ENCODE data around the gene INTS15.
"Not testable (repeated sequence)": the region's sequence is repeated elsewhere in the genome, so short reads cannot be mapped to it uniquely, and the experiment has no call there.

INTS15 gene

DNA sequence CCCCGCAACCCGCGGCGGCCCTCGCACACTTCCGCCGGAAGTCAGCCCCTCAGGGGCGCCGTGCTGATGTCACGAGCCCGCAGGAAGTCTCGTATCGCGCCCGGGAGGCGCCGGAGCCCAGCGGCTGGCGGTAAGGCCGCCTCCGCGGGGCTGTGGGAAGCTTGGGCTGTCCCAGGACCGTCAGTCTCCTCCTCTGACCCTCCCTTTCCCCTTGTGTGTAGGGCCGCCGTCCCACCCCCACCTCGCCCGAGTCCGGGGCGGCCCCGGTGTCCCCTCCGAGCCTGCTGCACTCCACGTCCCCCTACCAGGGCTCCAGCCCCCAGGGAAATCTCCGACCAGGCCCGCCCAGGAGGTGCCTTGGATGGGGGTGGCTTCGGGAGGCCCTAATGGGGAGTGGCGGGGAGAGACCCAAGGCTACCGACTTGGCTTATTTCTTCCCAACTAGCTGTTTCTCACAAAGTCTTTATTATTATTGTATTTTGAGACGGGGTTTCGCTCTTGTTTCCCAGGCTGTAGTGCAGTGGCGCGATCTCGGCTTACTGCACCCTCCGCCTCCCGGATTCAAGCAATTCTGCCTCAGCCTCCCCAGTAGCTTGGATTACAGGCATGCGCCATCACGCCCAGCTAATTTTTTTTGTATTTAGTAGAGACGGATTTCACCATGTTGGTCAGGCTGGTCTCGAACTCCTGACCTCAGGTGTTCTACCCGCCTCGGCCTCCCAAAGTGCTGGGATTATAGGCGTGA is 12.3 kb upstream of the INTS15 start, which contains the start of gene ZDHHC4:
TSS of gene ZDHHC4 (plus strand) at position 86 of the 745 bp plus-strand sequence. CDS start 3,108 bp downstream, outside the sequence.
- DNase-seq = peak; percentile 78

DNA sequence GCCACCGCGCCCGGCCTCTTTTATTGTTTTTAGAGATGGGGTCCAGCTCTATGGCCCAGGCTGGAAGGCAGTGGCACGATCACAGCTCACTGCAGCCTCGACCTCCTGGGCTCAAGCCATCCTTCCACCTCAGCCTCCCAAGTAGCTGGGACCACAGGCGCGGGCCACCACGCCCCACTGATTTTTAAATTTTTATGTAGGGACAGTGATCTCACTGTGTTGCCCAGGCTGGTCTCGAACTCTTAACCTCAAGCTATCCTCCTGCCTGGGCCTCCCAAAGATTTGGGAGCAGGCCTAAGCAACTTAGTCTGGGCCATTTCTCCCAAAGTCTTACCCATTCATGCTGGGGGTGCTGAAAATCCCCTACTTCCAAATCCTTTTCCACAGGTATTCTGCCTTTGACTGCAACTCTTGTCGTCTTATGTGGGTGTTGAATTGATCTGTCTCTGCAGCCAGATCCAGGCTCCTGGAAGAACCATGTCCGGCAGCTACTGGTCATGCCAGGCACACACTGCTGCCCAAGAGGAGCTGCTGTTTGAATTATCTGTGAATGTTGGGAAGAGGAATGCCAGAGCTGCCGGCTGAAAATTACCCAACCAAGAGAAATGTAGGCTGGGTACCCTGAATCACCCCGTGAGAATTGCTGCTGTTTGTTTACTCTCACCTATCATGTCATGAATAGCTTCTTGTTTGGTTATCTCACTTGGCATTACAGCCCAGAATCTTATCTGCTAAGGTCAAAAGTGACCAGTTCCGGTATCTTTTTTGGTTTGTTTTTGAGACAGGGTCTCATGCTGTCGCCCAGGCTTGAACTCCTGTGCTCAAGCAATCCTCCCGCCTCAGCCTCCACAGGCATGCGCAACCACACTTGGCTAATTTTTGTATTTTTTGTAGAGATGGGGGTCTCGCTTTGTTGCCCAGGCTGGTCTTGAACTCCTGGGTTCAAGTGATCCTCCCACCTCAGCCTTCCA is 11.4 kb upstream of the INTS15 start:
- no peak for DNase-seq

DNA sequence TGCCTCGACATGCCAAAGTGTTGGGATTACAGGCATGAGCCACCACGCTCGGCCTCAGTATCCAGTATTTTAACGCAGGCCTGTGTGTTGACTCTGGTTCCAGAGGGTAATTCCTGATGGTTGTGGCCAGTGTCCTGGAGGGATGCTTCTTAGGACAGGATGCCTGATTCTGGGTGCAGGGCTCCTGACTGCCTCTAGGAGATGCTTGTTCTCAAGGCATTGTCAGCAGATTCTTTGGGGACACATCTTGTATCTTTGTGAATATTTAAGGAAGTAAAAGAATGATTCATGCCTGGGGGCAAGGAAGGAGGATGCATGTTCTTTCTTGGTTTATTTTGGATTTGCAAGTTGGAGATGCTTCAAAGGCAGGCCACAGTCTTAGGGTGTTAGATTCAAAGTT is 10.4 kb upstream of the INTS15 start:
- no peak for DNase-seq

DNA sequence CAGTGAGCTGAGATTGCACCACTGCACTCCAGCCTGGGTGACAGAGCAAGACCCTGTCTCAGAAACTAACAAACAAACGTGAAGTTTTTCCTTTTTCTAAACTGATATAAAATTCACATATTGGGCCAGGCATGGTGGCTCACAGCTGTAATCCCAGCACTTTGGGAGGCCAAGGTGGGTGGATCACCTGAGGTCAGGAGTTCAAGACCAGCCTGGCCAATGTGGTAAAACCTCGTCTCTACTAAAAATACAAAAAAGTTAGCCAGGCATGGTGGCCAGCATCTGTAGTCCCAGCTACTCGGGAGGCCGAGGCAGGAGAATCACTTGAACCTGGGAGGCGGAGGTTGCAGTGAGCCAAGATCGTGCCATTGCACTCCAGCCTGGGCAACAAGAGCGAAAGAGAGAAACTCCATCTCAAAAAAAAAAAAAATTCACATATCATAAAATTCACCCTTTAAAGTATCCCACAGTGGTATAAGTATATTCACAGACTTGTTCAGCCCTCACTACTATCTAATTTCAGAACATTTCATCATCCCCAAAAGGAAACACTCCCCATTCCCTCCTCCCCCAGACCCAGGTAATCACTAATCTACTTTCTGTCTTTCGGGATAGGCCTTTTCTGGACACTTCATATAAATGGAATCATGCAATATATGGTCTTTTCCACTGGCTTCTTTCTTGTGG is 3.9 kb upstream of the INTS15 start:
- DNase-seq = not testable (repeated sequence)

DNA sequence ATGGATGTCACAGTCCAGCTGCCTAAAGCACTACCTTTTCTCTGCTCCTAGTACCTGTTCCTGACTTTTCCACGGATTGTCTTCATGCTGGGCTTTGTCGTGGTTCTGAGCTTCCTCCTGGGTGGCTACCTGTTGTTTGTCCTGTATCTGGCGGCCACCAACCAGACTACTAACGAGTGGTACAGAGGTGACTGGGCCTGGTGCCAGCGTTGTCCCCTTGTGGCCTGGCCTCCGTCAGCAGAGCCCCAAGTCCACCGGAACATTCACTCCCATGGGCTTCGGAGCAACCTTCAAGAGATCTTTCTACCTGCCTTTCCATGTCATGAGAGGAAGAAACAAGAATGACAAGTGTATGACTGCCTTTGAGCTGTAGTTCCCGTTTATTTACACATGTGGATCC is 1.3 kb upstream of the INTS15 start:
- DNase-seq = no peak

DNA sequence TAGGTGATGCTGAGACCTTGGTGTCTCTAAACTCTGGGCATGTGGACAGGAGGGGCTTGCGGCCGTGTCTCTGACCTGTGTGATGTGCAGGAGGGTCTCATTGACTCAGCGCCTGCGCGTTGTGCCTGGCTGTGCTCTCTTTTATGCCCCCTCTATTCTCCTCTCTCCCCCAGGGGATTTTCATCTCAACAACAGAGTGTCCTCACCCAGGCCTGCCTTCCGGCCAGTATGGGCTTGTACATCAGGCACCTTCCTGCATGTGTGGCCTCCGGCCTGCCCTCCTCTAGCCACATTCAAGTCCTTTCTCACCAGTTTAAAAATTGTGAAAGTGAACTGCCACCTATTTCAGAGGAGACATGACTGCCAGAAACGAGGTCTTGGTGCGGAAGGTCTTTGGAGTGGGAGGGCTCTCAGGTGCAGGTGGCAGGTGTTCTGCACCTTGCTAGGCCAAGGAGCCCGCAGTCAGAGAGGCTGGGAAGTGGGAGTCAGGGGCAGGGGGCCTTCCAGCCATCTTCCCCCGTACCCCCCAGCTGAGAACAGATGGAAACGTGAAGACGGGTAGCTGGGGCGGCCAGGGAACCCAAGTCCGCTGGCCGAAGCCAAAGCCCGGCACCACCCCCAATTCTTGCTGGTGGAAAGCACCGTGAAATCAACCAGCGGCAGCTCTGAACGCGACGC is 531 bp upstream of the INTS15 start:
- no peak for DNase-seq

DNA sequence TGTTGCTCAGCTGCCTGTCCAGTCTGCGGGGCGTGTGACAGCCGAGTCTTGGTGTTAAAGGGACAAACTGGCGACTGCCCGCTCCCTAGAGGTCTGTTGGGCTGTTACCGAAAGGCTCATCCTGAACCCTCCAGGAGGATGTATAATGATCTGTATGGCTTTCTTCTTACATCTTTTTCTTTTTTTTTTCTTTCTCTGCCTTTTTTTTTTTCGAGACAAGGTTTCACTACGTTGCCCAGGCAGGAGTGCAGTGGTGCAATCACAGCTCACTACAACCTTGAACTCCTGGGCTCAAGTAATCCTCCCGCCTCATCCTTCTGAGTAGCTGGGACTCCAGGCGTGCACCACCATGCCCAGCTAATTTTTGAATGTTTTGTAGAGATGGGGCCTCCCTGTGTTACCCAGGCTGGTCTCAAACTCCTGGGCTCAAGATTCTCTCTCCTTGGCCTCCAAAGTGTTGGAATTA is 857 bp downstream of the INTS15 start:
- no peak for DNase-seq

DNA sequence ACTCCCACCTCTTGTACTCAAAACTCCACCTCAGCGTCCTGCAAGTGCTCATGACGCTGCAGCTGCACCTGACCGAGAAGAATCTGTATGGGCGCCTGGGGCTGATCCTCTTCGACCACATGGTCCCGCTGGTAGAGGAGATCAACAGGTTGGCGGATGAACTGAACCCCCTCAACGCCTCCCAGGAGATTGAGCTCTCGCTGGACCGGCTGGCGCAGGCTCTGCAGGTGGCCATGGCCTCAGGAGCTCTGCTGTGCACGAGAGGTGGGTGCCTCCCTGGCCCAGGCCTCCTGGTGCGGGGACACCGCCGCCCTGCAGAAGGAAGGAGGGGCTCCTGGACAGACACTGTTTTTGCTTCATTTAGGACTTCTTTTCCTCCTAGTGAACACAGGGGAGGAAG is 10.3 kb downstream of the INTS15 start:
- DNase-seq = no peak

DNA sequence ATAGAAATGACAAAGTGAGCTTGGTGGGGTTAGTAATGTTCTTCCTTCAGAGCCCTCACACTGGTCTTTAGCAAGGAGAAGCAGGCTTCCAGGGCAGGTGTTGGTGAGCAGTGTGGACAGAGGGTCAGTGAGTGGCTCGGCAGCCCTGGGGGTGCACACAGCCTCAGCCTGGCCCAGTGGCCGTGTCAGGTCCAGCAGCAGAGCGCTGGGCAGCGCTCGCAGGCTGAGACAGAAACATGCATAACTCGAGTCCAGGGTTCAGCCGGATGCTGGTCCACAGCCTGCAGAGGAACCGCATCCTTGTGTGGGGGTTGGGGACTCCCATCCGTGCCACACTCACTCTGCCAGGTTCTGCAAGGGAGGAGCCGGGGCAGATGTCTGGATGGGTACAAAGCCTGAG is 14.6 kb downstream of the INTS15 start:
- DNase-seq = no peak

DNA sequence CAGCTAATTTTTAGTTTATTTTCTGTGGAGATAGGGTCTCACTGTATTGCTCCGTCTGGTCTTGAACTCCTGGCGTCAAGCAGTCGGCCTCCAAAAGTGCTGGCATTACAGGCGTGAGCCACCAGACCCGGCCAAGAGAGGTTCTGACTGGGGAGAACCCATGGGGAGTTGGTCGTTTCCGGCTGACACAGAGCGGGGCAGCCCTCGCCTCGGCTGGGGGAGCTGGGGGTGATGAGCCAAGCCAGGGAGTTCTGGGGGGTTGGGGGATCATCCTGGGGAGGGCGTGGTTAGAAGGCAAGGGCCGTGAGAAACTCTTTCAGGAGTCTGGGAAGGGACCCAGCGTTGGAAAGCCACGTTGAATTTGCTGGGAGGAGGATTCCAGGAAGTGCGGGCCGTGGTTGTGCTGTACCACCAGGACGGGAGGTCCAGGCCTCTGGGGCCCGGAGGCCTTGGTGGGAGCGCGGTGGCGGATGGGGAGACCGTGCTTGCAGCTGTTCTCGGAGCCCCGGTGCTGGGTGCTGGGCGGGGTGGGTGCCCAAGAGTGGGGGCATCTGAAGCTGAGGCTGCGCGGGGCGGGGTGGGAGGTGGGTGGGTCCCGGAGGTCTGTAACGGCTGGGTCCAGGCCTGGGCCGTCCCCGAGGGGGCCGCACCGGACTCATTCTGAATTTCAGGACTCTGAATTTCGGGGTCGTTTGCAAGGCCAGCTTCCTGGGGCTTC is 17.2 kb downstream of the INTS15 start:
- DNase-seq = no peak

DNA sequence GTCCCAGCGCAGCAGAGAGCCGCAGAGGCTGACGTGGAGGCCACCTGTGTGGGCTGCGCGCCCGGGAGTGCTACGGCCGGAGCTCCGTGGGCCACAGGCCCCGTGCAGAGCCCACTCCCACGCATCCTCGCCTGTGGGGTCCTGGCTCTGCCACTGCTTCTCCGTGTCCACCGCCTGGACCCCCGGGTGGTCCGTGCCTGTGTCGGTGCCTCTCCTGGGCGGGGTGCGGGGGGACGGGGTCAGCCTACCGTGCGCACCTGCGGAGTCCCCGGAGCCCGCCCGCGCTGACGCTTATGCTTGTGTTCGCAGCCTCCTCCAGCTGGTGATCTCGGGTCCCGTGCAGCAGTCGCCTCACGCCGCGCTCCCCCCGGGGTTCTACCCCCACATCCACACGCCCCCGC is 17.8 kb downstream of the INTS15 start:
- DNase-seq = no peak

DNA sequence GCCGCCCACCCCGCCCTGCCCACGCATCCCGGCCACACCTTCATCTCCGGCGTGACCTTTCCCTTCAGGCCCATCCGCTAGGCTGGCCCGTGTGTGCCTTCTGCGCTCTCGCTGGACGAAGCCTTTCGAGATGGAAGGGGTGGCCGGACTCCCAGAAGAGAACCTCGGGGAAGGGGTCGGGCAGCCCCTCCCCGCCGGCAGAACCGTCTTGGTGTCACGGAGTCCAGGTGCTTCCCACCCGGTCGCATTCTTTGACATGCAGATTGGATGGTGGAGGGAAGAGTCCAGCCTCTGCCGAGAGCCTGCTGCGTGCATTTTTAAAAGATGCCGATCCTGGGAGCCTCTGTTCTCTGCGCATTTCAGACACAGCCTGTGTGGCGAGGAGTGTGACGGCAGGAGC is 18.3 kb downstream of the INTS15 start:
- no peak for DNase-seq

DNA sequence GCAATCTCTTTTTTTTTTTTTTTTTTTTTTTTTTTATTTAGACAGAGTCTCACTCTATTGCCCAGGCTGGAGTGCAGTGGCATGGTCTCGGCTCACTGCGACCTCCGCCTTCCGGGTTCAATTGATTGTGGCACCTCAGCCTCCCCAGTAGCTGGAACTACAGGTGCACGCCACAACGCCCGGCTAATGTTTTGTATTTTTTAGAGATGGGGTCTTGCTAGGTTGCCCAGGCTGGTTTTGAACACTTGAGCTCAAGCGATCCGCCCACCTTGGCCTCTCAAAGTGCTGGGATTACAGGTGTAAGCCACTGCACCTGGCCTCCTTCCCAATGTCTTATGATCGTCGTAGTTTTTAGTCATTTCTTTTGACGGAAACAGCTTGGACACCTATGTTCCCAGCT is 19.0 kb downstream of the INTS15 start:
- no peak for DNase-seq

DNA sequence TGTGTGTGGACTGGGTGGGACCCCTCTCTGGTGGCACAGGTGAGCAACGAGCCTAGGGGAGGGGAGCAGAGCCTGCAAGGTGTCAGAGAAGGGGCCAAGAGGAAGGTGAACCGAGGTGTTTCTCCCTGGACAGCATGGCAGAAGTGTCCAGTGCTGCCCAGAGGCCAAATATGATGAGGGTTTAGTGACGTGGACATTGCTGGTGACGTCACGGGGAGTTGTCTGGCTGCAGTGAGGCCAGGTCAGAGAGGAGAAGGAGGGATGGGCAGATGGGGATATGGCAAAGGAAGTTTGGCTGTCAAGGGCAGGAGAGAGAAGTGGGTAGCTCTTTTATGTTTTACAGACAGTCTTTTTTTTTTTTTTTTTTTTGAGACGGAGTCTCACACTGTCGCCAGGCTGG is 23.0 kb downstream of the INTS15 start:
- no peak for DNase-seq

DNA sequence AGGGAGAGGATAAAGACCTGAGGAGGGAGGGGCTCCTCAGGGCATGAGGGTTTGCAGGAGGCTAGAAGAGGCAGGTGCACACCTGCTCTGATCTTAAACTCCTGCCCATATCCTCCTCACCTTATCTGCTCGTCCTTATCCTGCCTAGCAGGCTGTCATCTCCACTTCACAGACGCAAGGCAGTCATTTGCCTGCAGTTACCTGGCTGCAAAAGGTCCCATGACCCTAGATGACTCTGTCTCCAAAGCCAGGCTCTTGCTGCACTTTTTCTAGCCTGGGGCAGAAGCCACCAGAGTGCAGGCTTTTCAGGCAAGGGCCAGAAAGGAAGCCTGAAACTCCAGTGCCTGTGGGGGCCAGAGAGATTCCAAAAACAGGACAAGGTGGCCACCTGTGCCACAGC is 23.9 kb downstream of the INTS15 start:
- DNase-seq = no peak

DNA sequence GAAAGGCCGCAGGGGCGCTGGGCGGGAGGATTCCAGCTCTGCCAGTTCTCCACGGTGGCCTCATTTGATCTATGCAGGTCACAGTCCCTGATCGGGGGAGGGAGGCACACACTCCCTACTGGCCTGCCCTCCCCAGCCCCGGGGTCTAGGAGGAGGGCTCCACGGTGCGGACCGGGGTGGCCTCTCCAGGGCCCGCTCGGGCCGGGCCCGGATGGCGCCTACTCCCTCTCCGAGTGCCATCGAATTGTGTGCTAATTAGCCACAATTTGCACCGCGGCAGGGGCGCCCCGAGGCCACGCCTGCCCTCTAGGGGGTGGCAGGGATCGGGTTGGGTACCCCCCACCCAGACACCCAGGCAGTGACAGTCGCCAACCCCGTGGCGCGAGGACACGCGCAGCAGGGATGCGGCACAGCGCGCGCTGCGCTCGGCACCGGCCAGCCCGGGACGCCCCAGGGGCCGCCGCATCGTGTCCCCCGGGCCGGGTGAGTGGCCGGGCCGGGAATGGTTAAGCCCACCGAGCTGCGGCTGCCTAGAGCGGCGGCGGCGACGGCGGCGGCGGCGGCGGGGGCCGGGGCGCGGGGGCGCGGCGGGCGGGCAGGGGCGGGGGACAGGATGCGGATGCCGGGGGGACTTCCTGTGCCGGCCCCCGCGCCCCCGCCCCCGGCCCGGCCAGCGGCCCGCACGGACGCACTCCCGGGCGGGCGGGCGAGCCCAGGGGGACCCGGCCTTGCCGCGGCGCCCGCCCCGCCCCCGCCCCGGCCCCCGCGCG is 25.3 kb downstream of the INTS15 start, which contains the start of gene ZNF853:
TSS of gene ZNF853 (plus strand) at position 658 of the 770 bp plus-strand sequence. CDS start 565 bp downstream, outside the sequence.
- DNase-seq = no peak

DNA sequence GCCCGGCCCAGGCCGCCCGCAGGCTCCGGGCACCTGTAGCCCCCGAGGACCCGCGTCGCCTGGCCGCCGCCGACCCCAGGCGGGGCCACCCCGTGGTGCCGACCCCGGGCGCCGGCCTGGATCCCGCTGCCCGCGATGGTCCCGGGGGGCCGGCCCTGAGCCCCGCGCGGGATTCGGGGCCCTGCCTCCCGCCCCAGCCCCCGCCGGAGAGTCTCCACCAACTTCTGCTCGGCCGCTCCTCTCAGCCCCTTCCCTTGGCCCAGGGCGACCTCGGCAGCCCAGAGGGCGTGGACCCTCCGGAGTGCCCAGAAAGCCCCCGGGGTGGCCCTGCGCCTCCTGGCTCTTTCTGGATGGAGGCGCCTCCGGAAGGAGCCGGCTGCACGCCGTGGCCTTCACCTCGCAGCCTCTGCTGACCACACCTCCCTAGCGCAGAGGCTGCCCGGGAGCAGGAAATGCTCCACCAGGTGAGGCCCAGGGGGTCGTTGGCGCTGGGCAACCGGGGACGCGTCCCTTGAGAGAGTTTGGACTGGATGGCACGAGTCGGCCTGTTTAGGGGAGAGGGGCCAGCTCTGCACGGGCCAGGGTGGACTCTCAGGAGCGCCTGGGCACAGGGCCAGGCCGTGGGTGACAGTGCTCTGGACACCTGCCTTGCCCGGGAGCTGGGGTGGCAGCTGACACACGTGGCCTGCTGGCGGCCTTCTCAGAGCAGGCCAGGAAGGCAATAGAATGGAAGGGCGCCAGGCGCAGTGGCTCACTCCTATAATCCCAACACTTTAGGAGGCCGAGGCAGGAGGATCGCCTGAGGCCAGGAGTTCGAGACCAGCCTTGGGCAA is 26.1 kb downstream of the INTS15 start:
- no peak for DNase-seq

DNA sequence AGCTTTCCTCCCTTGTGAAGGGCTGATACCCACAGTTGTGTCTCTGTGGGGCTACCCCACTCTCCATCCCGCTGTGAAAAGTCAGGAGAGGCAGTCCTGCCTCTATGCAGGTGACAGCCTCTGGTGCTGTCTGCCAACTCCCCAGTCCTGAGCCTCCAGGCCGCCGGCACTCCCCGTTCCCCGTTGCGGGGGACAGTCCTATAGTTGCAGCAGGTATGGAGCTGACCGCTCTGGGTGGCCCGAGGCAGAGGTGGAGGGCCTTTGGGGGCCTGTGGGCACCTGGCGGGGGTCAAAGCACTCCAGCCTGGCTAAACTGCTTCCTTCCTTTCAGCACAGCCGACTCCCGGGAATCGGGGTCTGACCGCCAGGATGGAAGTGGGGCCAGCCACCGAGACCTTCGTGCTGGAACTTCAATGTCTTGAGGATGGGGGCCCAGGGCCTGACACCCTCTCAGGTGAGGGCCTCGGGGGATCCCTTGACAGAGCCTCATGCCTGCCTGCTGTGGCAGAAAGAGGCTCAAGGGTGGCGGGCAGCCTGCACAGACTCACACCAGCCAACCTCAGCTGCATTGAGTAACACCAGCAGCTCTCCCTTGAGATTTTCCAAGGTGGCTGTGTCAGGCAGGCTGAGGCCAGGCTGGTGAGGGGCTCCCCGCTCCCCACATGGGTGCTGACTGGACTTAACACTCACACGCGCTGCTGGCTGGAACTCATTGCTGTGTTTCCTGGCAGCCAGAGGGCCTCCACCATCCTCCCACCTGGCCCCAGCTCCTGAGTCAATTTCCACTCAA is 27.2 kb downstream of the INTS15 start:
- DNase-seq = no peak

DNA sequence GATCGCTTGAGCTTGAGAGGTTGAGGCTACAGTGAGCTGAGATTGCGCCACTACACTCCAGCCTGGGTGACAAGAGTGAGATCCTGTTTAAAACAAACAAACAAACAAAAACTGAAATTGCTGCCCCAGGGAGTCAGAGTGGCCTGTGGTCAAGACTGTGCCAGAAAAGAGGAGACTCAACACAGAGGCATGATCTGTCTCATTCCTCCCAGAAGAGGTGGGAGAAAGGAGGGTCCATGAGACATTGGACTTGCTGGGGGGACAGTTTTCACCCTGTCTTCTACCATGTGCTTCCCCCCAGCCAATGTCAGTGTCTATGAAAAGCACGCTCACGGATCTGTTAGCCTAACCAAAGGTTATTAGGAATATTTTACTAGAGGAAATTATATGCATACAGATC is 28.8 kb downstream of the INTS15 start:
- no peak for DNase-seq

Data from T-helper 9 cell (primary cell).